A549 (cell line): ENCODE results near the gene CLIP1. TPM values are rescaled to one million over a fixed set of nuclear protein-coding genes. Genes with fewer than 3 reads are reported as not detected.
"Not testable (repeated sequence)": the region's sequence is repeated elsewhere in the genome, so short reads cannot be mapped to it uniquely, and the experiment has no call there.

Source experiments
- ATAC-seq, 2 experiments: fragments of 200-7000 bp in 1 of 2; fragments of >200 bp in 1 of 2; cut with Nextera tagmentation in 1 of 2; cut with Tn5 transposase in 1 of 2; 3 replicates each; pipeline versions ENCODE4 v1.8.0 to v1.9.1; 2018 to 2020; ENCODE audit warnings: mild to moderate bottlenecking in 1 of 2, moderate library complexity in 1 of 2
- CTCF ChIA-PET: fragments of 300-600 bp; sonication (Branson Sonifier 250); formaldehyde crosslinking; extraction: SDS; loops from one replicate; lab custom pipeline; 2021; ENCODE audit warnings: antibody characterized with exemption, inconsistent platforms; lab: Yijun Ruan, JAX
- POLR2A ChIA-PET: fragments of 350-600 bp; formaldehyde crosslinking; extraction: SDS; loops from one replicate; lab custom pipeline; 2021; ENCODE audit warnings: antibody characterized with exemption, inconsistent platforms; lab: Yijun Ruan, JAX
- DNase-seq, 2 experiments: peaks; one replicate each; pipeline versions ENCODE4 v3.0.0 to v3.0.0-alpha.2; 2011 to 2016; ENCODE audit warnings: low read depth in 1 of 2, low spot score in 1 of 2
- FAIRE-seq: peaks from 2 replicates; lab custom pipeline; 2011; peaks lifted over from hg19 to GRCh38; lab: Jason Lieb, UNC
- H3K27ac ChIP-seq, 2 experiments: fragments of >200 bp; sonication (Bioruptor Twin); formaldehyde crosslinking; 3 replicates each; pipeline ENCODE4 v1.5.1; 2016 to 2017
- H3K4me1 ChIP-seq: fragments of >200 bp; sonication (Bioruptor Twin); formaldehyde crosslinking; 3 replicates; pipeline ENCODE4 v1.6.1; 2016
- H3K4me2 ChIP-seq: fragments of >200 bp; sonication (Bioruptor Twin); formaldehyde crosslinking; 3 replicates; pipeline ENCODE4 v1.6.1; 2016
- H3K4me3 ChIP-seq: fragments of >200 bp; sonication (Bioruptor Twin); formaldehyde crosslinking; 3 replicates; pipeline ENCODE4 v1.5.1; 2016
- H3K9me3 ChIP-seq: fragments of >200 bp; sonication (Bioruptor Twin); formaldehyde crosslinking; 3 replicates; pipeline ENCODE4 v1.6.1; 2016
- CBX8 ChIP-seq: fragments of 200-600 bp; sonication (generic); IDR thresholded peaks from 2 replicates; pipeline ENCODE4 v1.6.1; 2016
- CEBPB ChIP-seq, 2 experiments: fragments of >200 bp in 1 of 2; sonication (Bioruptor Twin) in 1 of 2; formaldehyde crosslinking in 1 of 2; IDR thresholded peaks; 2 replicates each; pipeline ENCODE4 v1.6.1; 2012 to 2016
- CHD2 ChIP-seq: fragments of 150-350 bp; IDR thresholded peaks from 2 replicates; pipeline ENCODE4 v1.6.1; 2014; ENCODE audit warnings: low read length; ENCODE audit not compliant: partially characterized antibody
- CHD4 ChIP-seq: fragments of 200-600 bp; sonication (generic); IDR thresholded peaks from 2 replicates; pipeline ENCODE4 v1.6.1; 2016; ENCODE audit warnings: antibody characterized with exemption, mild to moderate bottlenecking, borderline replicate concordance
- EHF ChIP-seq: fragments of 250-450 bp; sonication (Bioruptor Pico); IDR thresholded peaks from 2 replicates; pipeline ENCODE4 v1.5.0; 2020; ENCODE audit warnings: mild to moderate bottlenecking
- EHMT2 ChIP-seq: fragments of 200-600 bp; sonication (generic); IDR thresholded peaks from 2 replicates; pipeline ENCODE4 v1.6.1; 2016; ENCODE audit warnings: antibody characterized with exemption, low read depth, mild to moderate bottlenecking, moderate library complexity
- EP300 ChIP-seq, 2 experiments: fragments of >200 bp; sonication (Bioruptor Twin); formaldehyde crosslinking; IDR thresholded peaks; 2 replicates in 1 of 2; 3 replicates in 1 of 2; pipeline ENCODE4 v1.6.1; 2016 to 2017
- FOSL2 ChIP-seq, 2 experiments: fragments of 450-650 bp in 1 of 2; fragments of >200 bp in 1 of 2; sonication (Bioruptor Twin) in 1 of 2; formaldehyde crosslinking; IDR thresholded peaks; 2 replicates each; pipeline versions ENCODE4 v1.5.0 to v1.6.1; 2016 to 2020; ENCODE audit warnings: mild to moderate bottlenecking in 1 of 2, moderate library complexity in 1 of 2
- GATA3 ChIP-seq: IDR thresholded peaks from 2 replicates; pipeline ENCODE4 v1.6.1; 2012; ENCODE audit warnings: borderline replicate concordance
- JUN ChIP-seq, 2 experiments: fragments of >200 bp; sonication (Bioruptor Twin); formaldehyde crosslinking; IDR thresholded peaks; 2 replicates in 1 of 2; 3 replicates in 1 of 2; pipeline ENCODE4 v1.6.1; 2016 to 2017
- JUNB ChIP-seq: fragments of >200 bp; sonication (Bioruptor Twin); formaldehyde crosslinking; IDR thresholded peaks from 2 replicates; pipeline ENCODE4 v1.6.1; 2016
- KDM1A ChIP-seq: fragments of 200-600 bp; sonication (generic); IDR thresholded peaks from 2 replicates; pipeline ENCODE4 v1.6.1; 2016; ENCODE audit warnings: low read depth, mild to moderate bottlenecking
- MAZ ChIP-seq: fragments of 150-350 bp; IDR thresholded peaks from 2 replicates; pipeline ENCODE4 v1.6.1; 2014; ENCODE audit warnings: antibody characterized with exemption, low read depth, low read length, borderline replicate concordance
- NPAS2 ChIP-seq: fragments of 250-450 bp; sonication (Bioruptor Pico); IDR thresholded peaks from 2 replicates; pipeline ENCODE4 v1.8.0; 2022; ENCODE audit warnings: mild to moderate bottlenecking, moderate library complexity, borderline replicate concordance
- NR3C1 ChIP-seq: fragments of >200 bp; sonication (Bioruptor Twin); formaldehyde crosslinking; IDR thresholded peaks from 3 replicates; pipeline ENCODE4 v1.6.1; 2017
- PHF8 ChIP-seq: fragments of 200-600 bp; sonication (generic); IDR thresholded peaks from 2 replicates; pipeline ENCODE4 v1.6.1; 2016; ENCODE audit warnings: low read depth, mild to moderate bottlenecking, antibody characterized with exemption, moderate library complexity, borderline replicate concordance
- POLR2AphosphoS2 ChIP-seq: conservative IDR thresholded peaks from 2 replicates; pipeline ENCODE4 v1.6.1; 2012; ENCODE audit warnings: low read length, improper control_type of control experiment, inconsistent platforms
- RAD21 ChIP-seq, 2 experiments: fragments of >200 bp in 1 of 2; sonication (Bioruptor Twin) in 1 of 2; formaldehyde crosslinking in 1 of 2; IDR thresholded peaks in 1 of 2; conservative IDR thresholded peaks in 1 of 2; 2 replicates in 1 of 2; 3 replicates in 1 of 2; pipeline ENCODE4 v1.6.1; 2012 to 2018; ENCODE audit warnings: inconsistent platforms in 1 of 2
- ZFP36 ChIP-seq: fragments of 450-650 bp; IDR thresholded peaks from 2 replicates; pipeline ENCODE4 v1.6.1; 2014; ENCODE audit warnings: borderline replicate concordance; ENCODE audit not compliant: partially characterized antibody
- ZSCAN20 ChIP-seq: fragments of 250-450 bp; sonication (Bioruptor Pico); IDR thresholded peaks from 2 replicates; pipeline ENCODE4 v1.8.0; 2022; ENCODE audit warnings: mild to moderate bottlenecking, moderate library complexity
- WGBS: methylation state at CpG from one replicate; pipeline ENCODE4 v1.1.6; 2017; ENCODE audit errors: missing lambda C conversion rate; 5-methylcytosine and 5-hydroxymethylcytosine counted together
- polyA plus RNA-seq, 4 experiments: library from polyadenylated mRNA; depleted of rRNA in 3 of 4; stranded (reverse); fragments of >200 nt; fragmentation: RNase III in 1 of 4; extraction: RNeasy Plus Mini Kit Qiagen cat#74134 plus additional on column Dnase treatment in 1 of 4; gene quantifications; 2 replicates in 3 of 4; 3 replicates in 1 of 4; pipeline ENCODE4 v1.2.3, GENCODE V29; 2011 to 2017
- TF ChIP-seq, protein P1 (sequence below): fragments of 450-650 bp; IDR thresholded peaks from 2 replicates; pipeline ENCODE4 v1.6.1; 2014; ENCODE audit warnings: antibody characterized with exemption
- TF ChIP-seq, protein P2 (sequence below): fragments of 250-450 bp; sonication (Bioruptor Pico); IDR thresholded peaks from 2 replicates; pipeline ENCODE4 v1.5.0; 2021; ENCODE audit warnings: mild to moderate bottlenecking, moderate library complexity, borderline replicate concordance
- TF ChIP-seq, protein P3 (sequence below): IDR thresholded peaks from 2 replicates; pipeline ENCODE4 v1.6.1; 2012
- TF ChIP-seq, protein P4 (sequence below): IDR thresholded peaks from 2 replicates; pipeline ENCODE4 v1.6.1; 2012; ENCODE audit warnings: low read depth, borderline replicate concordance

CLIP1 gene
- polyA plus RNA-seq, 2 of the 4 experiments (the other 2 are of a cell fraction): 43.0 to 133 TPM

DNA sequence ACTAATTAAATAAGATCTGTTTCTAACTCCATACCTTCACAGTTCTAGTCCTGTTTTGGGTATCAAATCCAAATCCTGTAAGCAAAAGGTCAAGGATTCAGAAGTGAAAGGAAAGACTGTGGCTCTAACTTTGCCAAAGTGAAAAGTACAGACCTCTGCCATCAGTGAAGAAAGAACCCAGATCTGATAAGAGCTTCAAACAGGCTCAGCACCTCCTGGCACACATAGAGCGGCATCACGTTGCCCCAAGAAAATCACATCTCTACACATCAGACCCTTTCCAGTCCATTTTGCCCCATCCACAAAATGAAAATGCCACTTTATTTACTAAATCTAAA, 23.2 kb downstream of the CLIP1 start:
- ATAC-seq (peak; percentile 14 to 17; a peak in 4 of 6 replicates), DNase-seq (no peak), FAIRE-seq (no peak)
- Histone ChIP-seq H3K4me3 (peak overlapping the region; percentile 39), H3K4me2 (peak overlapping the region; percentile 95), H3K4me1 (peaks cover 77% of the 10 kb centered on the region), H3K27ac (peak overlapping the region; percentile 98), H3K9me3 (no peaks in the 10 kb centered on the region)
- ChIA-PET POLR2A (interaction anchor here (1.3 to 2.5 kb wide), 10 partner anchors 18 to 173 kb away, joined by 3 to 55 read pairs (median 14); partner anchors contain the start of genes CLIP1, DIABLO, KNTC1 and RSRC2), CTCF (interaction anchor here (0.7 to 9.4 kb wide), 40 partner anchors 8 to 354 kb away, joined by 3 to 162 read pairs (median 6); partner anchors contain the start of genes CLIP1, KNTC1, RSRC2 and ZCCHC8)
- 0% methylated on average over 2 of the region's 2 CpGs for WGBS
- TF ChIP-seq, protein P1, sequence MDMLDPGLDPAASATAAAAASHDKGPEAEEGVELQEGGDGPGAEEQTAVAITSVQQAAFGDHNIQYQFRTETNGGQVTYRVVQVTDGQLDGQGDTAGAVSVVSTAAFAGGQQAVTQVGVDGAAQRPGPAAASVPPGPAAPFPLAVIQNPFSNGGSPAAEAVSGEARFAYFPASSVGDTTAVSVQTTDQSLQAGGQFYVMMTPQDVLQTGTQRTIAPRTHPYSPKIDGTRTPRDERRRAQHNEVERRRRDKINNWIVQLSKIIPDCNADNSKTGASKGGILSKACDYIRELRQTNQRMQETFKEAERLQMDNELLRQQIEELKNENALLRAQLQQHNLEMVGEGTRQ: no peak
- TF ChIP-seq EP300 (IDR thresholded peaks at IDR 0.05): no peak
- TF ChIP-seq, protein P2, sequence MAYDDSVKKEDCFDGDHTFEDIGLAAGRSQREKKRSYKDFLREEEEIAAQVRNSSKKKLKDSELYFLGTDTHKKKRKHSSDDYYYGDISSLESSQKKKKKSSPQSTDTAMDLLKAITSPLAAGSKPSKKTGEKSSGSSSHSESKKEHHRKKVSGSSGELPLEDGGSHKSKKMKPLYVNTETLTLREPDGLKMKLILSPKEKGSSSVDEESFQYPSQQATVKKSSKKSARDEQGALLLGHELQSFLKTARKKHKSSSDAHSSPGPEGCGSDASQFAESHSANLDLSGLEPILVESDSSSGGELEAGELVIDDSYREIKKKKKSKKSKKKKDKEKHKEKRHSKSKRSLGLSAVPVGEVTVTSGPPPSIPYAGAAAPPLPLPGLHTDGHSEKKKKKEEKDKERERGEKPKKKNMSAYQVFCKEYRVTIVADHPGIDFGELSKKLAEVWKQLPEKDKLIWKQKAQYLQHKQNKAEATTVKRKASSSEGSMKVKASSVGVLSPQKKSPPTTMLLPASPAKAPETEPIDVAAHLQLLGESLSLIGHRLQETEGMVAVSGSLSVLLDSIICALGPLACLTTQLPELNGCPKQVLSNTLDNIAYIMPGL: no peak
- TF ChIP-seq JUN (IDR thresholded peaks at IDR 0.05): no peak
- no peak for TF ChIP-seq CHD4
- no peak for TF ChIP-seq ZSCAN20 (CRISPR knock-in tag)
- no peak for TF ChIP-seq NPAS2
- TF ChIP-seq JUNB: no peak
- TF ChIP-seq, protein P3, sequence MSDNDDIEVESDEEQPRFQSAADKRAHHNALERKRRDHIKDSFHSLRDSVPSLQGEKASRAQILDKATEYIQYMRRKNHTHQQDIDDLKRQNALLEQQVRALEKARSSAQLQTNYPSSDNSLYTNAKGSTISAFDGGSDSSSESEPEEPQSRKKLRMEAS: no peak

DNA sequence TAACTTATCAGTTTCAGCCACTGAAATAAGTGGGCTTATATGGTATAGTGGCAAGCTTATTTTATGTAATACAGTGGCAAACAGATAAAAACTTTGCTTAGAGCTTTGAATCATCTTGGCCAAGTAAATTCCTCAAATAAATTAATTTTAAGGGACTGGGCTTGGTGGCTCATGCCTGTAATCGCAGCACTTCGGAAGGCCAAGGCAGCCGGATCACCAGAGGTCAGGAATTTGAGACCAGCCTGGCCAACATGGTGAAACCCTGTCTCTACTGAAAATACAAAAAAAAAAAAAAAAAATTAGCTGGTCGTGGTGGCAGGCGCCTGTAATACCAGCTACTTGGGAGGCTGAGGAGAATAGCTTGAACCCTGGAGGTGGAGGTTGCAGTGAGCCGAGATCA, 24.5 kb downstream of the CLIP1 start:
- H3K9me3 ChIP-seq, H3K4me3 ChIP-seq, POLR2A ChIA-PET, FAIRE-seq, ATAC-seq, DNase-seq: not testable (repeated sequence)
- WGBS: 90% methylated on average over 6 of the region's 6 CpGs
- peak overlapping the region; percentile 98 for H3K27ac ChIP-seq
- CTCF ChIA-PET: interaction anchor here (0.6 to 9.4 kb wide), 10 partner anchors 8 to 123 kb away, joined by 3 to 162 read pairs (median 10); partner anchors contain the start of gene CLIP1
- H3K4me1 ChIP-seq: peaks cover 74% of the 10 kb centered on the region
- peak overlapping the region; percentile 95; the same call in 2 of the 3 replicates for H3K4me2 ChIP-seq

DNA sequence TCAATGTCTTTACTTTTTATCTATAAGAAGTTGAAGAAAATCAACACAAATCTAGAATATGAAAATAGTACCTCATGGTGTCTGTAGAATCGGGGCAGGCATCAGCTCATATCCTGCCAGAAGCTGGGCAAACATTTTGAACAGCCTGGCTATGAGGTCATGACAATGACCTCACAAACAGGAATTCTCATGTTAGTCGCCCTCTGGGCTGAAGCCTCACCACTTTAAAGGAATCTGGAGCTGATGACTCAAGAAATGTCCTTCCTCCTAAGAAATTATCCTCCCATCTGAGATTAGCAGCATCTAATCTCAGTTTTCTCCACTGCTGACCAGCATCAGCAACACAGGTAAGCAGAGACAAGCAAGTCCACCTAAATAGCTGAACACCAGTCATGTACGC, 27.1 kb downstream of the CLIP1 start:
- Histone ChIP-seq H3K27ac (peak overlapping the region; percentile 40 to 98), H3K9me3 (no peaks in the 10 kb centered on the region), H3K4me2 (peak overlapping the region; percentile 55), H3K4me3 (peak overlapping the region; percentile 14; the same call in 1 of the 3 replicates)
- POLR2A ChIA-PET: interaction anchor here (1.1 kb wide), 1 partner anchor 106 kb away, joined by 3 read pairs; the partner anchor contains the start of gene ZCCHC8
- DNase-seq (peak; percentile 44 to 81), FAIRE-seq (no peak), ATAC-seq (peak; percentile 43 to 54; a peak in 4 of 6 replicates)
- 32% methylated on average over 3 of the region's 3 CpGs for WGBS
- TF ChIP-seq GATA3 (peak; percentile 23; the same call in 1 of the 2 replicates), CEBPB (IDR thresholded peaks at IDR 0.05) (no peak), CBX8 (no peak), MAZ (no peak), EHMT2 (no peak), FOSL2 (IDR thresholded peaks at IDR 0.05) (no peak), FOSL2 (CRISPR knock-in tag; IDR thresholded peaks at IDR 0.05) (peak; percentile 32)
- TF ChIP-seq, all 56 proteins: peak for 2
- H3K4me1 ChIP-seq: peaks cover 52% of the 10 kb centered on the region
- CTCF ChIA-PET: interaction anchor here (1.0 to 9.4 kb wide), 8 partner anchors 10 to 106 kb away, joined by 3 to 162 read pairs (median 4); partner anchors contain the start of gene ZCCHC8

DNA sequence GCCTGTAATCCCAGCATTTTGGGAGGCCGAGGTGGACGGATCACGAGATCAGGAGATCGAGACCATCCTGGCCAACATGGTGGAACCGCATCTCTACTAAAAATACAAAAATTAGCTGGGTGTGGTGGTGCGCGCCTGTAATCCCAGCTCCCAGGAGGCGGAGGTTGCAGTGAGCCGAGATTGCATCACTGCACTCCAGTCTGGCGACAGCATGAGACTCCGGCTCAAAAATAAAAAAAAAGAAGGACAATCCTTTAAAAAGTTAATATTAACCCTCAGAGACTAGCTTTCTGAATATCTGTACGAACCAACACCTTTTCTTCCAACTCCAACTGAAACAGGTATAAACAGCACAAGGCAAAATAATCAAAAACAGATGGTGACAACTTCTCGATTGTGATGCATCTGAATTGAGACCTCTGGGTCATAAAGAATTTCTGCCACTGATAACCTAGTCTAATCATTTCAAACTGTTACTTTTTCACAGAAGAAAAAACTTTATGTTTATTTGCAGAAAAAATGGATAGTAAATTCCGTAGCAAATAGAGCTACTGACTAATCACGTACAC, 27.8 kb downstream of the CLIP1 start:
- FAIRE-seq: no peak
- peaks cover 48% of the 10 kb centered on the region for H3K4me1 ChIP-seq
- CTCF ChIA-PET: interaction anchor here (0.8 to 9.4 kb wide), 7 partner anchors 11 to 86 kb away, joined by 3 to 162 read pairs (median 4); no protein-coding TSS in a partner anchor
- POLR2A ChIA-PET: interaction anchor here (1.1 kb wide), 1 partner anchor 106 kb away, joined by 3 read pairs; the partner anchor contains the start of gene ZCCHC8
- WGBS: 48% methylated on average over 14 of the region's 15 CpGs
- peak overlapping the region; percentile 40 to 98 for H3K27ac ChIP-seq
- DNase-seq: no peak
- peak overlapping the region; percentile 55 for H3K4me2 ChIP-seq
- ATAC-seq: no peak
- peak overlapping the region; percentile 14; the same call in 1 of the 3 replicates for H3K4me3 ChIP-seq
- H3K9me3 ChIP-seq: no peaks in the 10 kb centered on the region
- TF ChIP-seq, protein P4, sequence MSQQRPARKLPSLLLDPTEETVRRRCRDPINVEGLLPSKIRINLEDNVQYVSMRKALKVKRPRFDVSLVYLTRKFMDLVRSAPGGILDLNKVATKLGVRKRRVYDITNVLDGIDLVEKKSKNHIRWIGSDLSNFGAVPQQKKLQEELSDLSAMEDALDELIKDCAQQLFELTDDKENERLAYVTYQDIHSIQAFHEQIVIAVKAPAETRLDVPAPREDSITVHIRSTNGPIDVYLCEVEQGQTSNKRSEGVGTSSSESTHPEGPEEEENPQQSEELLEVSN: no peak
- no peak for TF ChIP-seq EHMT2
- TF ChIP-seq, protein P1: no peak
- TF ChIP-seq CEBPB (IDR thresholded peaks at IDR 0.05): peak; percentile 44 to 82; a peak in 3 of 4 replicates
- TF ChIP-seq ZFP36: no peak
- TF ChIP-seq ZSCAN20 (CRISPR knock-in tag): no peak
- no peak for TF ChIP-seq PHF8
- no peak for TF ChIP-seq POLR2AphosphoS2
- TF ChIP-seq EHF: no peak
- no peak for TF ChIP-seq FOSL2 (IDR thresholded peaks at IDR 0.05)
- no peak for TF ChIP-seq FOSL2 (CRISPR knock-in tag; IDR thresholded peaks at IDR 0.05)
- no peak for TF ChIP-seq NR3C1
- no peak for TF ChIP-seq KDM1A
- no peak for TF ChIP-seq RAD21 (conservative IDR thresholded peaks at IDR 0.05 in 1 of 2, IDR thresholded peaks at IDR 0.05 in 1 of 2)
- no peak for TF ChIP-seq CHD2
